ENCODE measurements around the gene CCDC27. TPM values are rescaled to one million over a fixed set of nuclear protein-coding genes. Genes with fewer than 3 reads are reported as not detected.

Gene CCDC27
- total RNA-seq, 6 experiments from 2014 or later = not detected

DNA sequence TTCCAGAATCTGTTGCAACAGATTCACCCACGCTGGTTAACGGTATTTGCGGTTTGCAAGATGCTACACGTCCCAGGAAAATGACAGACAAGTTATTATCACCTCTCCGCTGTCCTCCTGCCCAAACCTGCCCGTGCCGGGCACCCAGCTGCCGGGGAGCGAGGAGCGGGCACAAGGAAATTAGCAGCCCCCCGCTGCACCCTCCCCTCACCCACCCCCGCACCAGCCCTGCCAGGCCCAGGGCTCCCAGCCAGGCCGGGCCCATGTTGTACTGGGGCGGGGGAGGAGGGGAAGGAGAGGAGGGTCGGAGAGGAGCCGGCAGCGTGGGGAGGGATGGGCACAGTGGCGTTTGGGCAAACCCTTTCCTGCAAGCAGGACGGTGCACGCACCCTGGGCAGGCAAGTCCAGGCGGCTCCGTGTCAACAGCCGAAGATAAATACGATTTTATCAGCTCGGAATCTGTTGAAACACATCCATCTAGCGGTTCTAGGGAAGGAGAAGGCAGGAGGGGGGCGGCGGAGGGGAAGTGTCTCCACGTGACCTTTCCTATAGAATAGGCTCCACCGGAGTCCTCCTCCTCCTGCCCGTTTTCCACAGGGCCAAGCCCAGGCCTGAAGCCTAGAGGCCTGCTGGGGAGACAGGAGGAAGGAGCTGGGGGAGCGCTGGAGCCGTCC is 35.1 kb upstream of the CCDC27 start:
- no peak for DNase-seq
- Histone ChIP-seq H3K4me1 (no peaks in the 10 kb centered on the region), H3K4me3 (no peak overlapping the region), H3K9me3 (no peaks in the 10 kb centered on the region), H3K36me3 (no peaks in the 10 kb centered on the region), H3K27ac (no peak overlapping the region), H3K27me3 (no peaks in the 10 kb centered on the region)
- WGBS (ENCODE audit: insufficient coverage, low coverage, low lambda C conversion rate, missing lambda C conversion rate) = 49% methylated on average over 9 of the region's 33 CpGs
- ATAC-seq = no peak
- no peak for TF ChIP-seq POLR2A (IDR thresholded peaks at IDR 0.05)
- TF ChIP-seq, protein P1, sequence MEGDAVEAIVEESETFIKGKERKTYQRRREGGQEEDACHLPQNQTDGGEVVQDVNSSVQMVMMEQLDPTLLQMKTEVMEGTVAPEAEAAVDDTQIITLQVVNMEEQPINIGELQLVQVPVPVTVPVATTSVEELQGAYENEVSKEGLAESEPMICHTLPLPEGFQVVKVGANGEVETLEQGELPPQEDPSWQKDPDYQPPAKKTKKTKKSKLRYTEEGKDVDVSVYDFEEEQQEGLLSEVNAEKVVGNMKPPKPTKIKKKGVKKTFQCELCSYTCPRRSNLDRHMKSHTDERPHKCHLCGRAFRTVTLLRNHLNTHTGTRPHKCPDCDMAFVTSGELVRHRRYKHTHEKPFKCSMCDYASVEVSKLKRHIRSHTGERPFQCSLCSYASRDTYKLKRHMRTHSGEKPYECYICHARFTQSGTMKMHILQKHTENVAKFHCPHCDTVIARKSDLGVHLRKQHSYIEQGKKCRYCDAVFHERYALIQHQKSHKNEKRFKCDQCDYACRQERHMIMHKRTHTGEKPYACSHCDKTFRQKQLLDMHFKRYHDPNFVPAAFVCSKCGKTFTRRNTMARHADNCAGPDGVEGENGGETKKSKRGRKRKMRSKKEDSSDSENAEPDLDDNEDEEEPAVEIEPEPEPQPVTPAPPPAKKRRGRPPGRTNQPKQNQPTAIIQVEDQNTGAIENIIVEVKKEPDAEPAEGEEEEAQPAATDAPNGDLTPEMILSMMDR (IDR thresholded peaks at IDR 0.05) = no peak
- intact Hi-C loops (cut with DNase I) = no loop called here

- DNase-seq = no peak
- Histone ChIP-seq H3K36me3 (no peaks in the 10 kb centered on the region), H3K27me3 (no peaks in the 10 kb centered on the region), H3K9me3 (no peaks in the 10 kb centered on the region), H3K4me1 (no peaks in the 10 kb centered on the region), H3K4me3 (no peak overlapping the region), H3K27ac (no peak overlapping the region)
- intact Hi-C loops (cut with DNase I) = no loop called here
- TF ChIP-seq POLR2A (IDR thresholded peaks at IDR 0.05) = no peak
- TF ChIP-seq, protein P1 (IDR thresholded peaks at IDR 0.05) = no peak
- no peak for ATAC-seq
- WGBS (ENCODE audit: insufficient coverage, low coverage, low lambda C conversion rate, missing lambda C conversion rate) = 40% methylated on average over 1 of the region's 40 CpGs
Observed at GRCh38 chr1:3717715-3718601, 34.3 kb upstream of the CCDC27 start.

GRCh38 chr1:3718764-3719163 is 33.5 kb upstream of the CCDC27 start:
- TF ChIP-seq, protein P1 (IDR thresholded peaks at IDR 0.05) = no peak
- no peak for TF ChIP-seq POLR2A (IDR thresholded peaks at IDR 0.05)
- intact Hi-C loops (cut with DNase I) = no loop called here
- H3K27ac ChIP-seq = no peak overlapping the region
- DNase-seq (no peak), ATAC-seq (no peak)
- H3K9me3 ChIP-seq = no peaks in the 10 kb centered on the region
- H3K36me3 ChIP-seq = no peaks in the 10 kb centered on the region
- H3K27me3 ChIP-seq = no peaks in the 10 kb centered on the region
- no peaks in the 10 kb centered on the region for H3K4me1 ChIP-seq
- WGBS (ENCODE audit: insufficient coverage, low coverage, low lambda C conversion rate, missing lambda C conversion rate) = no CpG with 5 or more reads among the region's 14 CpGs
- H3K4me3 ChIP-seq = no peak overlapping the region

DNA sequence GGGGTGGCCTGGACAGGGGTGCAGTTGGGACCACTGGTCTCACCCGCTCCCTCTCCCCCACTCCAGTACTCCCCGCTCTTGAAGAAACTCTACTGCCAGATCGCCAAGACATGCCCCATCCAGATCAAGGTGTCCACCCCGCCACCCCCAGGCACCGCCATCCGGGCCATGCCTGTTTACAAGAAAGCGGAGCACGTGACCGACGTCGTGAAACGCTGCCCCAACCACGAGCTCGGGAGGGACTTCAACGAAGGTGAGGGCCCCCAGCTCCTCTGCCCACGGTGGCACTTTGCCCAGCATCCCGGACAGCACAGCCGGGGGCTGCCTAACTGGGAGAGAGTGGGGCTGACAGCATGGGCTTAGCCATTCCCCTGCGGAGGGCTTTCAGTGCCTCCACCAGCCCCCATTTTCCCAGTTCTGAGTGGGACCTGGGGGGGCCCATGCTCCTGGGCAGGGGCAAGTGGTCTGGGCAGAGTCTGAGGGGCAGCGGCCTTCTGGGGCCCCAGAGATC is 30.2 kb upstream of the CCDC27 start:
- Histone ChIP-seq H3K36me3 (no peaks in the 10 kb centered on the region), H3K9me3 (no peaks in the 10 kb centered on the region), H3K4me3 (no peak overlapping the region), H3K27me3 (no peaks in the 10 kb centered on the region), H3K4me1 (no peaks in the 10 kb centered on the region), H3K27ac (no peak overlapping the region)
- ATAC-seq = no peak
- no peak for TF ChIP-seq POLR2A (IDR thresholded peaks at IDR 0.05)
- TF ChIP-seq, protein P1 (IDR thresholded peaks at IDR 0.05) = no peak
- intact Hi-C loops (cut with DNase I) = no loop called here
- WGBS (ENCODE audit: insufficient coverage, low coverage, low lambda C conversion rate, missing lambda C conversion rate) = 83% methylated on average over 2 of the region's 20 CpGs
- no peak for DNase-seq

All from right lobe of liver (tissue), 6 donors.